Measurements from ENCODE around the gene MAEL. TPM values are rescaled to one million over a fixed set of nuclear protein-coding genes. Genes with fewer than 3 reads are reported as not detected.

Gene MAEL
- total RNA-seq, result not detected in 2 replicates

DNA sequence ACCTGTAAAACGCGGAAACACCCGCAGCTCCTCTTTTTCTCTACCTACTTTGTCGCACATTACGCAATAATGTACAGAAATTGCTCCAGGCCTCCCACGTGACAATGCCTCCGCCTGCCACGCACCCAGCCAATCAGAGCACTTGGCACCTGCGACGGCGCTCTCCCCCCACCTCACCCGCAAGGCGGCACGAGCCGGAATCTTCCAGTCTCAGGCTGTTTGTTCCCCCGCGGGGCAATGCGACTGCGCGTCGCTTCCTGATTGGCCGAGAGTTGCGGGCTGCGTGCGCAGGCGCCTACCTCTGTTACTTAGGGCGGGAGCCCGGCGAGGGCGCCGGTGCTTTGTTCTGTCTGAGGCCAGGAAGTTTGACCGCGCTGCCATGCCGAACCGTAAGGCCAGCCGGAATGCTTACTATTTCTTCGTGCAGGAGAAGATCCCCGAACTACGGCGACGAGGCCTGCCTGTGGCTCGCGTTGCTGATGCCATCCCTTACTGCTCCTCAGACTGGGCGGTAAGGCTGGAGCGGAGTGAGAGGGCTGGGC is at the start of gene MAEL:
TSS of gene MAEL (plus strand) at position 307 of the 542 bp plus-strand sequence. CDS start at position 380, 73 bp downstream.

DNA sequence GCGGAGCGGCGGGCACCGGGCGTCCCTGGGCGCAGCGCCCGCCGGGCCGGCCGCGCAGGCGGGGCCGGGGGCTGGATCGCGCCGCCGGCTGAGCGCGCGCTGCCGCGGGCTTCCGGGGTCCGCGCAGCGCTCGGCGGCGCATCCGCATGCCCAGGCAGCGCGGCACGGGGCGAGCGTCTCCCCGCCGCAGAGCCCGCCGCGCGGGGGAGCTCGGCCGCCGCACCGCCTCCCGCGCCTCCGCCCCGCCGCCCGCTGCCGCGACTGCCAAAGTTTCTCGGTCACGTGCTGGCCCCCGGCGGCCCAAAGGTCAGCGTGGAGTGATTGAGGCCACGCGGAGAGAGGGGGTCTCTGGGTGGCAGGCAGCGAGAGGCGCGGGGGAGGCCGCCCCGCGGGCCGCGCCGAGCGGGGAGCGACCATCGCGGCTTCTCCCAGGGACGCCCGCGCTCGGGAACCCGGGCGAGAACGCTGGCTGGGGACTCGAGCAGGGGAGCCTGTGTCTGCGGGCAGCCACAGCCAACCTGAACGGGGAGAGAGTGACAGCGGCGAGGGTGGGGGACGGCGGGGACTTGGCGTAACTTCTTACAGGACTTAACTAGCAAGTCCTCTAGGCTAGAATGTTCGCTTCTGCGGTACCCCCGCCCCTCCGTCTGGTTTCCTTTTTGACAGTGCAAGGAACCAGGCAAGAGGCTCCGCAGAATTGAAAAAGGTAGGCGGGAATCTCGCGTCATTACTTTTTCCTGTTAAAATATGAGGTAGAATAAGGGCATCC is 13.5 kb upstream of the MAEL start, which contains the start of gene ILDR2:
TSS of gene ILDR2 (minus strand) at position 180 of the 769 bp plus-strand sequence. CDS start 272 bp downstream, outside the sequence.

Small RNA genes within 50 kb of the gene (small RNA-seq; reads per million reads assigned to genes)
- 1.9 reads per million, percentile 70 among the genes with 10 or more reads in this experiment for gene RNA5SP65

Other genes with a start within 250 kb of the MAEL start
- 27.6 and 31.1 TPM in 2 replicates for gene POGK, start 149.8 kb upstream of the MAEL start, total RNA-seq
- gene TADA1, start 113.0 kb upstream of the MAEL start, total RNA-seq, result 12.4 and 15.3 TPM in 2 replicates
- under 0.01 and 0.11 TPM in 2 replicates for gene ILDR2, start 13.7 kb upstream of the MAEL start, total RNA-seq
- gene GPA33, start 101.1 kb downstream of the MAEL start, total RNA-seq, result not detected in 2 replicates
- gene STYXL2, start 104.8 kb downstream of the MAEL start, total RNA-seq, result under 0.01 TPM in 1 of 2 replicates, not detected in the other
- gene POU2F1, start 231.6 kb downstream of the MAEL start, total RNA-seq, result 12.4 and 16.8 TPM in 2 replicates